GM18517 (cell line): ENCODE measurements around the gene KLHL28.
"Not testable (repeated sequence)": the region's sequence is repeated elsewhere in the genome, so short reads cannot be mapped to it uniquely, and the experiment has no call there.

Experiments used
- ATAC-seq: cut with Tn5 transposase; IDR thresholded peaks from one replicate; pipeline ENCODE4 v1.9.1; 2021; ENCODE audit warnings: mild to moderate bottlenecking, moderate library complexity; ENCODE audit not compliant: unreplicated experiment

KLHL28 gene

DNA sequence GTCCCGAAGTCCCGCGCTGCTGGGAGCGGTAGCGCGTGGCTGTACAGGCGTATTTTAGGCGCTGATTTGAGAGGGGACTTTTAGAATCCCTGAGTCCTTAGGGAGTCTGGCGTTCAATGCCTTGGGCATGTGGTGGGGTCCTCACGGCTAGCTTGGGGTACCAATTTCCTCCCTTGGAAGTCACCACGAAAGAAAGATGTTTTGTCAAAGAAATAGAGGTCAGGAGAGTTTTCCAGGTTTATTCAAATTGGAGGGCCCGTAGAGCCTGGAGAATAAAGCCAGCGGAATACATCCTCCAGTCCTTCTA is 63.9 kb downstream of the KLHL28 start:
- ATAC-seq: no peak

DNA sequence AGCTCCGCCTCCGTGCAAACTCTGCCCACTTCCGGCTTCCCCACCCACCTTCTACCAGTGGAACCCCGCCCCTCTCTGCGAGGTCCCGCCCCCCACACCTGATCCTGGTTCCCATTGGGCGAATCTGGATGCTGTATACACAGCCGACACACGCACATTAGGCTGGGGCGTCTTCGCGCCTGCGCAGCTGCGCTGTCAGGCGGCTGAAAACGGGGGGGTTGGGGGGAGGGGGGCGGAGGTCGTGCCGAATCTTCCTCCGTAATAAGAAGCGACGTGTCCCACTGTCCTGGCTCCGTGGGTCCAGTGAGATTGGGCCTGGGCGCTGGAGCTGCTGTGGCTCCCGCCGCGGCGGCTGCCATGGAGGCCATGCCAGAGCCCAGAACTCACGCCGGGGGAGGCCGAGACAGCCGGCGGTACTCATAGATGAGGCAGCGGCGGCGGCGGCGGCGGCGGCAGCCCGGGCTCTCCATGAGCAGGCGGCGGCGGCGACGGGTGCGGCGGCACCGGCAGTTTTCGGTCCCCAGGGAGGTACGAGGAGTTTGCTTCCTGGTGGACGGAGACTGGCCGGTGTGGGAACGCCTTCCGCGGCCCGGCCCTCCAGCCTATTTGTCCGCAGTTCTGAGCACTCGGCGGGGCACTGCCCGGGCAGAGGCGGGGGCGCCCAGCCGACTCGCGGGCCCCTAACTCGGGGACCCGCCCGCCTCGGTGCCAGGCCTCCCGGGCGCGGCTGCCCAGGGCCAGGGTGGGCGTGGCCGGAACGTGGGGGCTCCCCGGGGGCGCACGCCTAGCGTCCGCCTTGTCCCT is 64.5 kb downstream of the KLHL28 start:
- ATAC-seq: peak; percentile 75

GRCh38 chr14:44896275-44897040 is 65.3 kb downstream of the KLHL28 start:
- ATAC-seq: peak; percentile 15

GRCh38 chr14:44895716-44896115 is 66.0 kb downstream of the KLHL28 start:
- no peak for ATAC-seq

GRCh38 chr14:44893535-44893934 is 68.2 kb downstream of the KLHL28 start:
- ATAC-seq: no peak

- ATAC-seq: not testable (repeated sequence)
Observed at GRCh38 chr14:44891726-44892372, 69.9 kb downstream of the KLHL28 start.

- ATAC-seq: no peak
Observed at GRCh38 chr14:44889595-44890471, 71.9 kb downstream of the KLHL28 start.

GRCh38 chr14:44887596-44887955 is 74.2 kb downstream of the KLHL28 start:
- ATAC-seq: no peak

DNA sequence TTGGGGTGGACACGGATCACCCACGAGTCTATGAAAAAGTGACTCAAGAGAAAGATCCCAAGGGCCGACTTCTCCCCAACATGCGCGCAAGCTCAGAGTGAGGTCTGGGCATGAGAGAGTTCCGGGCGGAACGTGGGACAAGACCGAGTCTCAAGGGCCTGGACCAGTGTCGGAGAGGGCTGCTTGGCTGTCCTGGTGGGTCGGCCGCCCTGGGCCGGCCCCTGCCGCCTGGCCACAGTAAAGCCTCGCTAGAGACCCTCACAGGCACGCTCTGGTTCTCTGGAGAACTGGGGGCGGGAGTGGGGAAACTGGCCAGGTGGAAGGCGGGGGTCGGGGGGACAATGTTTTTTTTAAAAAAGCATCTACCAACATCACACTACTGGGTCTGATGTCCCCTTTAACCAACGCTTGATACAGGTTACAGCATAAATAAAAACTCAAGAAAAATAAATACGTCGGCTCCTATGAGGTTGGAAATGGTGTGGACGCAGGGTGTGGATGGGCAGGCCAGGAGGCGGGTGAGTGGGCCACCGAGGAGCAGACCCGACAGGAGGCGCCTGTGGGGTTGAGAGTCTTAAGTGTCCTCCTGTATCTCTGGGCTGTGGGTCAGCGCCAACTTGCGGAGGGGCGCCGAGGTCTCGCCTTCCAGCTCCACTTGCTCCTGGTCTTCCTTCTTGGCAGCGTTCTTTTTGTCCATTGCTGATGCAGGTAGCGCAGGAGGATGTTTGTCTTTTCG is 74.7 kb downstream of the KLHL28 start:
- no peak for ATAC-seq

DNA sequence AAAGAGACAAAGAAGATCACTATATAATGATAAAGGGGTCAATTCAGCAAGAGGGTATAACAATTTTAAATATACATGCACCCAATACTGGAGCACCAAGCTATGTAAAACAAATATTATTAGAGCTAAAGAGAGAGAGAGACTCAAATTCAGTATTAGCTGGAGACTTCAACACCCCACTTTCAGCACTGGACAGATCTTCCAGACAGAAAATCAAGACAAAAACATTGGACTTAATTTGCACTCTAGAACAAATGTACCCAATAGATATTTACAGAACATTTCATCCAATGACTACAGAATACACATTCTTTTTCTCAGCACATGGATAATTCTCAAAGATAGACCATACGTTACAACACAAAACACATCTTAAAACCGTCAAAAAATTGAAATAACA is 81.0 kb downstream of the KLHL28 start:
- ATAC-seq: no peak
